NCI-H2227 (cell line): ENCODE results near the gene TMEM203.
"Not testable (repeated sequence)": the region's sequence is repeated elsewhere in the genome, so short reads cannot be mapped to it uniquely, and the experiment has no call there.

Experiments
- DNase-seq: peaks from one replicate; lab custom pipeline; 2025; ENCODE audit not compliant: unreplicated experiment; lab: John Stamatoyannopoulos, UW

The TMEM203 gene

GRCh38 chr9:137242269-137243203 is 37.1 kb upstream of the TMEM203 start:
- DNase-seq = no peak

DNA sequence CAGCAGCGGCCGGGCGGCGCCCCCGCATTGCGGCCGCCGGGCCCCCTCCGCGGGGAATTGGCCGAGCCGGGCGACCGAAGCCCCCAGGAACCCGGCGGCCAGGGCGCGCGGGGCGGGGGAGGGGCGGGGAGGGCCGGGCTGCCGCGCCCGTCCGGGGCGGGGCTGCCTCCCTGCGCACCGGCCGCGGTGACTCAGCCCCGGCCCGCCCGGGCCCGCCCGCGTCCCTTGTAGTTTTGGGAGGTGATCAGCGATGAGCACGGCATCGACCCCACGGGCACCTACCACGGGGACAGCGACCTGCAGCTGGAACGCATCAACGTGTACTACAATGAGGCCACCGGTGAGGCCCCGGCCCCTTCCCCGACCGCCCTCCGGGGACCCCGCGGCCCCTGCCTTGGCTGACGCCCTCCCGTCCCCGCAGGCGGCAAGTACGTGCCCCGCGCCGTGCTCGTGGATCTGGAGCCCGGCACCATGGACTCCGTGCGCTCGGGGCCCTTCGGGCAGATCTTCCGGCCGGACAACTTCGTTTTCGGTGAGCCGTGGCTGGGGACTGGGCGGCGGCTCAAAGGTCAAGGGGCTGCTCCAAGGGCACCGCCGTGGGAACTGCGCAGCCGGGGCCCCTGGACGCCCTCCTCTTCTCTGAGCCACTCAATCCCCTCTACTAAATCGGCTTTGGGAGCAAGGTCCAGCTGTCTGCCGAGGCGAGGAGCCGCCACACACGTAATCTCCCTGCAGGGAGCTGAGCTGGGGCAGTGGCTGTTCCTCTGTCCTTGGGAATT is 36.2 kb upstream of the TMEM203 start:
- DNase-seq = peak; percentile 54

DNA sequence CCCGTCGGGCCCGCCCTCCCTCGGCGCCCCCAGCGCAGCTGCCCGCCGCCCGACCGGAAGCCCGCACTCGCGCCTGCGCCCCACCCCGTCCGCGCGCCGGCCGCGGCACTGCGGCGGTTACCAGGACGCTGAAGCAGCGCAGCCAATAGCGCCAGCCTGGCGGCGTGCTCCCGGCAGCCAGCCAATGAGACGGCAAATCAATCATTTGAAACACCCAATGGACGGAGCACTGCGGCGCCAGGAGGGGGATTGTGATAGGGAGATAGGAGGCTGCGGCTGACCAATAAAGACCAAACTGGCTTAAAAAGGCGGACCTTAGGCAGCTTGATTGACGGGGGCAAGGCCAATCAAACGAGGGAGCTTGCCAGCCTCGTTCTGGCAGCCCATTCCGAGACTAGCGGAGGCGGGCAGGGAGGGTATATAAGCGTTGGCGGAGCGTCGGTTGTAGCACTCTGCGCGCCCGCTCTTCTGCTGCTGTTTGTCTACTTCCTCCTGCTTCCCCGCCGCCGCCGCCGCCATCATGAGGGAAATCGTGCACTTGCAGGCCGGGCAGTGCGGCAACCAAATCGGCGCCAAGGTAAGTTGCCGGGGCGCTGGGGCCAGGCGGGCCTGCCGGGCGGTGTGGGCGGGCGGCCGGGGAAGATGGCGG is 35.5 kb upstream of the TMEM203 start, which contains the start of gene TUBB4B:
Gene TUBB4B, plus strand, starts transcription at position 447 of the 649 bp plus-strand sequence. Its CDS starts 74 bp downstream, at position 521.
- peak; percentile 98 for DNase-seq

GRCh38 chr9:137240318-137240840 is 34.9 kb upstream of the TMEM203 start:
- DNase-seq = peak; percentile 65

GRCh38 chr9:137239541-137240200 is 34.2 kb upstream of the TMEM203 start:
- not testable (repeated sequence) for DNase-seq

GRCh38 chr9:137237759-137238726 is 32.6 kb upstream of the TMEM203 start:
- DNase-seq = no peak

- DNase-seq = no peak
Observed at GRCh38 chr9:137236936-137237421, 31.5 kb upstream of the TMEM203 start.

GRCh38 chr9:137236238-137236935 is 30.9 kb upstream of the TMEM203 start:
- peak; percentile 89 for DNase-seq

GRCh38 chr9:137235424-137236237 is 30.2 kb upstream of the TMEM203 start:
- DNase-seq = no peak

- DNase-seq = no peak
Observed at GRCh38 chr9:137234758-137235423, 29.4 kb upstream of the TMEM203 start.

GRCh38 chr9:137234055-137234697 is 28.7 kb upstream of the TMEM203 start:
- DNase-seq = no peak

DNA sequence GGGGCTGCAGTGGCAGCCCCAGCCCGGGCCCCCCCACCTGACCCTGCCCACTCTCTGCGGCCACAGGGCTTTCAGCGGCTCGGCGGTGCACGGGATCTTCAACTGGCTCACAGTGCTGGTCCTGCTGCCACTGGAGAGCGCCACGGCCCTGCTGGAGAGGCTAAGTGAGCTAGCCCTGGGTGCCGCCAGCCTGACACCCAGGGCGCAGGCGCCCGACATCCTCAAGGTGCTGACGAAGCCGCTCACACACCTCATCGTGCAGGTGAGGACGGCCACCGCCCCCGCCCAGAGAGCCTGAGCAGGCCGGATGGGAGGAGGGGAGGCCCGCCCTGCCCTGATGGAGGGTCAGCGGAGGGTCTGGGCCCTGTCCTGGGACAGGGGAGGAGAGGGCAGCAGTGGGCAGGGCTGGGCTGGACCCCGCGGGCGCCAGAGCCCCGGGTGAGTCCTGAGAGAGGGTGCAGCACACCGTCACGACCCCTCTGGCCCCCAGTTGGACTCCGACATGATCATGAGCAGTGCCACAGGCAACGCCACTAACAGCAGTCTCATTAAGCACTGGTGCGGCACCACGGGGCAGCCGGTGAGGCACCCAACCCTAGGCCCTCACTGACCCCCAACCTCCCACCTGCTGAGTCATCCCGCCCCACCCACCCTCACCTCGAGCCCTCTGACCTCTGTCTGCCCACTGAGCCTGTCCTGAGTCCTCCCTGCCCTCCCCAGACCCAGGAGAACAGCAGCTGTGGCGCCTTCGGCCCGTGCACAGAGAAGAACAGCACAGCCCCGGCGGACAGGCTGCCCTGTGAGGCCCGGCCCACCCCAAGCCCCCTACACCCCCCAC is 27.9 kb upstream of the TMEM203 start:
- DNase-seq = no peak

- no peak for DNase-seq
Observed at GRCh38 chr9:137232510-137232909, 27.1 kb upstream of the TMEM203 start.

DNA sequence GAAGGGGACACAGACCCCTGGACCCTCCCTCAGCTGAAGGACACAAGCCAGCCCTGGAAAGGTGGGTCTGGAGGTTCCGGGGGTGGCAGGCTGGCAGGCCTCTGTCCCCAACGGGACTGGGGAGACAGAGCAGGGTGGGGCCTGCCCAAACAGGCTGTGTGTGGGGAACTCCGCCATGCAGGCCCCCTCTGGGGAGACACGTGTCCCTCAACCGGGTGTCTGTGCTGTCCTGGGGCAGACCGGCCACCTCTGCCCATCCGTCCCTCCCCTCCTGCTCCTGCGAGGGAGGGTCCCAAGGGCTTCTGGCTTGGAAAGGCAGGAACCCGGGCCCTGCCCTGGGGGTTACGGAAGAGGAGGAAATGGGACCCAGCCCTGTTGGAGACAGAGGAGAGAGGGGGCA is 26.7 kb upstream of the TMEM203 start:
- no peak for DNase-seq

- DNase-seq = no peak
Observed at GRCh38 chr9:137231372-137232039, 26.1 kb upstream of the TMEM203 start.
